GM19452 (cell line): ENCODE data around the gene VASN.

Experiments used
- ATAC-seq: cut with Tn5 transposase; IDR thresholded peaks from one replicate; pipeline ENCODE4 v1.9.1; 2021; ENCODE audit not compliant: unreplicated experiment

Gene VASN

DNA sequence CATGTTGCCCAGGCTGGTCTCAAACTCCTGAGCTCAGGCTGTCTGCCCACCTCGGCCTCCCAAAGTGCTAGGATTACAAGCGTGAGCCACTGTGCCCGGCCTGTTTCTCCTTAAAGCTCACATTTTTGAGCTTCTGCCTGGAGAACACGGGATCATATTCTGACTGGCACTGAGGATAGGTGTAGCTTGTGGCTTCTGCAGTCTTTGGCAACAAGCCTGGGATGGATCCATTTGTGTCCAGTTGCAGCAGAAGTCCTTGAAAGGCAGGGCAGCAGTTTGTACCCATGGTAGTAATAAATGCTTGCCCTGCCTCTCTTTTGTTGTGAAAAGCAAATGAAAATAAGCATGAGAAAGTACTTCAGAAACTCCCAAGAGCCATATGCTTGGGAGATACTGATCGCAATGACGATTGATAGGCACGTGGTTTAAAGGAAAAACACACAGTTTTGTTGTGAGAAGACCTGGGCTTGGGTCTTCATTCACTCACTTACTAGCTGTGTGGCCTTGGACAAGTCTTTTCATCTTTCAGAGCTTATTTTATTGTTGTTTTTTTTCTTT, 47.8 kb downstream of the VASN start:
- no peak for ATAC-seq

GRCh38 chr16:4420505-4421105, 49.0 kb downstream of the VASN start:
- ATAC-seq: no peak

GRCh38 chr16:4425378-4426020, 53.9 kb downstream of the VASN start, which contains the start of gene DNAJA3:
DNAJA3 (plus strand) TSS chr16:4425868; CDS start chr16:4425882, 14 bp downstream.
- peak; percentile 89 for ATAC-seq

GRCh38 chr16:4426021-4426684, 54.5 kb downstream of the VASN start:
- peak; percentile 23 for ATAC-seq

- no peak for ATAC-seq
Measured at GRCh38 chr16:4426722-4427372, 55.2 kb downstream of the VASN start.

DNA sequence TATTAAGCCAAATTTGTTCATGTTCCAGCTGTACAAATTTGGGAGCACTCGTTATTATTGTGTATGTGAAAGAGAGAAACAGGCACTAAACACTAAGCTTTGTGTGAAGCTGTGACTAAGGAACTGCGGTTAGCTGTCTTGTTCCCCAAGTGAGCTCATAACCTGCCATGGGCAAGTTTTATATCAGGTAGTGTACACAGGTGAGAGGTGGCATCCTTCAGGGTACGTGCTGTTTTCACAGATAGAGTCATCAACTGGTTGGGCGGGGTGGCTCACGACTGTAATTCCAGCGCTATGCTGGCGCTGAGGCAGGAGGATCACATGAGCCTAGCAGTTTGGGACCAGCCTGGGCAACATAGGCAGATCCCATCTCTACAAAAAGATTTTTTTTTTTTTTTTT, 56.9 kb downstream of the VASN start:
- no peak for ATAC-seq

DNA sequence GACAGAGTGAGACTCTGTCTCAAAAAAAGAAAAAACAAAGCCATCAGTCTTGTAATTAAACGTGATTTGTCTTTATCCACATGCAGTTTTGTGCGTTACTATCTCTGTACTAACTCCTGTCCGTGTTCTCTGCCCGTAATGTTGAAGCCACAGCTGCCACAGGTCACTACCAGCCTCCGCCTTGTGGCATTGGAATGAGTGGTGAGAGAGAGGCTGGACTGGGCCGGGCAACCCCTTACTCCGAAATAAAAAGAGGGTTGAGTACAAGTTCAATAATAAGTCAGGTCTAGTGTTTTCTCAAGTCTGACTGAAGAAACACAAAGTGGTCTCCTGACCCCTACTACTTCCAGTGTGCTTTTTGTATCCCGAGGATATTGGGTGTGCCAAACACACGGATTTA, 59.4 kb downstream of the VASN start:
- no peak for ATAC-seq
